CD4-positive, alpha-beta memory T cell (primary cell): ENCODE data around the gene ATP9A. TPM values are rescaled to one million over a fixed set of nuclear protein-coding genes. Genes with fewer than 3 reads are reported as not detected.
A peak's percentile ranks its signal among the peaks of the same experiment; 100 is the strongest.

Experiments used
- CTCF ChIA-PET: fragments of 350-600 bp; sonication (Branson Sonifier 250); formaldehyde crosslinking; loops from one replicate; lab custom pipeline; 2021; ENCODE audit warnings: inconsistent platforms; ENCODE audit not compliant: partially characterized antibody; lab: Charles Lee
- POLR2A ChIA-PET: fragments of 350-600 bp; sonication (Branson Sonifier 250); formaldehyde crosslinking; loops from one replicate; lab custom pipeline; 2021; ENCODE audit not compliant: partially characterized antibody; lab: Charles Lee
- DNase-seq, 5 donors: peaks; one replicate each; pipeline versions ENCODE4 v3.0.0 to v3.0.0-alpha.2; 2020 to 2022; ENCODE audit warnings: mixed read lengths in 1 of 5
- H3K27ac ChIP-seq: one replicate; pipeline ENCODE4 v1.7.0; 2013; ENCODE audit warnings: low read depth, low read length
- H3K27me3 ChIP-seq: 2 replicates; pipeline ENCODE4 v1.7.0; 2013; ENCODE audit warnings: mild to moderate bottlenecking, low read length, moderate library complexity; ENCODE audit not compliant: insufficient read depth
- H3K36me3 ChIP-seq: 2 replicates; pipeline ENCODE4 v1.7.0; 2013; ENCODE audit warnings: mild to moderate bottlenecking, low read length, moderate library complexity; ENCODE audit not compliant: insufficient read depth
- H3K4me1 ChIP-seq: 2 replicates; pipeline ENCODE4 v1.7.0; 2013; ENCODE audit warnings: mild to moderate bottlenecking, low read length, moderate library complexity; ENCODE audit not compliant: insufficient read depth
- H3K4me3 ChIP-seq, 2 donors: one replicate each; pipeline ENCODE4 v1.7.0; 2013; ENCODE audit warnings: low read length in 2 of 2, mild to moderate bottlenecking in 1 of 2
- H3K9me3 ChIP-seq, 2 donors: one replicate each; pipeline ENCODE4 v1.7.0; 2013; ENCODE audit warnings: low read length in 2 of 2, control low read depth in 1 of 2; ENCODE audit not compliant: control insufficient read depth in 1 of 2
- H3K27ac Mint-ChIP-seq, 7 donors: one replicate each; pipeline ENCODE4 v1.8.0; 2020 to 2021; ENCODE audit warnings: mixed read lengths in 7 of 7, mild to moderate bottlenecking in 6 of 7, inconsistent platforms in 3 of 7, moderate library complexity in 3 of 7
- H3K27me3 Mint-ChIP-seq, 2 donors: one replicate each; pipeline ENCODE4 v1.8.0; 2020 to 2021; ENCODE audit warnings: mixed read lengths in 2 of 2
- H3K36me3 Mint-ChIP-seq, 2 donors: one replicate each; pipeline ENCODE4 v1.8.0; 2020 to 2021; ENCODE audit warnings: mixed read lengths in 2 of 2, inconsistent platforms in 1 of 2, mild to moderate bottlenecking in 1 of 2
- H3K4me1 Mint-ChIP-seq, 4 donors: one replicate each; pipeline ENCODE4 v1.8.0; 2020 to 2021; ENCODE audit warnings: mixed read lengths in 4 of 4, mild to moderate bottlenecking in 1 of 4
- H3K4me3 Mint-ChIP-seq, 8 donors: one replicate each; pipeline ENCODE4 v1.8.0; 2020 to 2021; ENCODE audit warnings: mixed read lengths in 8 of 8, mild to moderate bottlenecking in 7 of 8, moderate library complexity in 6 of 8, inconsistent platforms in 3 of 8
- H3K9me3 Mint-ChIP-seq, 8 donors: one replicate each; pipeline ENCODE4 v1.8.0; 2020 to 2021; ENCODE audit warnings: mixed read lengths in 8 of 8, mild to moderate bottlenecking in 5 of 8, inconsistent platforms in 3 of 8, moderate library complexity in 1 of 8
- intact Hi-C: fragments of 100-400 bp; cut with micrococcal nuclease; formaldehyde crosslinking; loops from one replicate; pipeline ENCODE4 v1.15.1; 2023
- polyA plus RNA-seq, 2 donors: library from polyadenylated mRNA; unstranded; fragments of 300-500 nt; fragmentation: Illumina TruSeq; gene quantifications; one replicate each; pipeline ENCODE4 v1.2.3, GENCODE V29; 2021
- total RNA-seq, 2 experiments: library from RNA; stranded (reverse); gene quantifications; one replicate each; pipeline ENCODE4 v1.2.3, GENCODE V29; 2021

The ATP9A gene
- total and polyA plus RNA-seq, 4 experiments from 2014 or later = 0.14 to 1.0 (median 0.32) TPM

DNA sequence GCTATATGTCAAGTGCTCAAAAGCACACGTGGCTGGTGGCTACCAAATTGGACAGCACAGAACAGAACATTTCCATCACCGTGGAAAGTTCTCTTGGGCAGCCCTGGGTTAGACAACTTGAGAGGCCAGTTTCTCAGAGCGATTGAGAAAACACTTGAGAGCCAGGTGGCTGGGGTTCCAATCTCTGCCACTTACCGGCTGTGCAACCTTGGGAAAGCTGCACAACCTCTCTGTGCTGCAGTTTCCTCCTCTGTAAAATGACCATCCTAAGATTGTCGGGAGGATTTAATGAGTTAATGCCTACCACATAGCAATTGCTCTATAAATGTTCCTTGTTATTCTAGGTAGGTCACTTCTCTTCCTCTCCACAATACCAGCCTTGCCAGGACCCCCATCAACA lies 200.6 kb downstream of the ATP9A start:
- peaks cover 2 to 6% of the 10 kb centered on the region in 2 donors for H3K27me3 Mint-ChIP-seq
- CTCF ChIA-PET = interaction anchor here (0.8 to 1.0 kb wide), 2 partner anchors 27 to 182 kb away, joined by 3 read pairs; no protein-coding TSS in a partner anchor

GRCh38 chr20:51566594-51566993 lies 201.6 kb downstream of the ATP9A start:
- Histone ChIP-seq H3K4me1 (peaks cover 16% of the 10 kb centered on the region), H3K9me3 (no peaks in the 10 kb centered on the region), H3K27ac (no peak overlapping the region), H3K27me3 (peaks cover 10% of the 10 kb centered on the region), H3K4me3 (no peak overlapping the region), H3K36me3 (no peaks in the 10 kb centered on the region)
- intact Hi-C loops = no loop called here
- ChIA-PET POLR2A (no interaction called here), CTCF (interaction anchor here (0.8 to 1.1 kb wide), 3 partner anchors 17 to 181 kb away, joined by 3 read pairs; no protein-coding TSS in a partner anchor)
- no peak for DNase-seq
- H3K36me3 Mint-ChIP-seq = no peaks in the 10 kb centered on the region
- H3K27ac Mint-ChIP-seq = no peak overlapping the region
- peaks cover 5 to 8% of the 10 kb centered on the region in 2 donors for H3K27me3 Mint-ChIP-seq
- H3K4me1 Mint-ChIP-seq = peaks cover 2 to 23% (median 4%) of the 10 kb centered on the region in 4 donors
- H3K9me3 Mint-ChIP-seq = peaks cover 0 to 2% (median 0%) of the 10 kb centered on the region in 8 donors
- H3K4me3 Mint-ChIP-seq = no peak overlapping the region

More for the DNA sequence above, 200.6 kb downstream of the ATP9A start:
- Histone ChIP-seq H3K27me3 (peaks cover under 1% of the 10 kb centered on the region), H3K9me3 (no peaks in the 10 kb centered on the region), H3K27ac (no peak overlapping the region), H3K4me3 (no peak overlapping the region), H3K4me1 (peaks cover 6% of the 10 kb centered on the region), H3K36me3 (no peaks in the 10 kb centered on the region)
- Mint-ChIP-seq H3K4me3 (no peak overlapping the region), H3K27ac (no peak overlapping the region), H3K4me1 (peaks cover 0 to 13% (median 1%) of the 10 kb centered on the region in 4 donors), H3K9me3 (peaks cover 0 to 2% (median 0%) of the 10 kb centered on the region in 8 donors), H3K36me3 (no peaks in the 10 kb centered on the region)
- DNase-seq = no peak
- POLR2A ChIA-PET = no interaction called here
- intact Hi-C loops = no loop called here

DNA sequence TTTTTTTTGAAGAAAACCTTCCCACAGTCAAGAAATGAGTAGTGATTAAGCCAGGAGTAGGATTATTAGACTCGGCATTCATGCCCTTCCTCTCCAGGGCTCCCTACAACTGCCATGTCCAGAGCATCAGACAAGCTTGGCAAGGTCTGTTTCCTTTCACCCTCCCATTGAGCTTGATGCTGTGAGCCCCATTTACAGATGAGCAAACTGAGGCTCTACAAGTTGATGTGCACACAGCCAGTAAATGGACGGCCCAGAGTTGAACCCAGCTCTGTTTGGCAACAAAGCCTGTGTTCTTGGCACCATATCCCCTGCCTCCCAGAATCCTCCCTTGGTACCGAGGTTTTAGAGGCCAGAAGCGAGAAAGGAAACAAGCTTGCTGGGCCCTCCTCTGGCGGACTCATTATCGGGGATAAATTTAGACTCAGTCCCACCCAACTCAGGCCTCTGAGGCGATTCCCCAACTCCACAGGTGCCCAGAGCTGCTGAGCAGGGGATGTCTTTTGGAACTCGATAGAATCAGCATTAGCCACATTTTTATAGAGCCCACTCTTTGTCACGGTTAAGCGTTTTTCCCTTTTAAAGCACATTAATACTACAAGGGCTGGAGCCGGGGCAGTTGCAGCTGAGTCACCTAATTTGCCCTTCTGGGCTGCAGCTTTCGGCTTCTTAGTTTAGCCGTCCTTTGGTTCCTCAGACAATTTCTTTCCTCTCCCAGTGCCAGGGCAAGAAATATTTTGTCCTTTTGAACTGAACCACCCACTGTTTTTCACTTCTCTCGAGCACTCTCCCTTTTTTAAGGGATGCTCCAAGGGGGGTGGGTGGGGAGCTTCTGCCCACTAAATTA lies 202.7 kb downstream of the ATP9A start:
- H3K9me3 ChIP-seq = no peaks in the 10 kb centered on the region
- Mint-ChIP-seq H3K27me3 (peaks cover 14 to 16% of the 10 kb centered on the region in 2 donors), H3K36me3 (no peaks in the 10 kb centered on the region), H3K9me3 (peaks cover 0 to 2% (median 0%) of the 10 kb centered on the region in 8 donors), H3K4me3 (no peak overlapping the region), H3K27ac (no peak overlapping the region), H3K4me1 (peaks cover 8 to 34% (median 13%) of the 10 kb centered on the region in 4 donors)
- DNase-seq = no peak
- peaks cover 20% of the 10 kb centered on the region for H3K27me3 ChIP-seq
- POLR2A ChIA-PET = no interaction called here
- no peaks in the 10 kb centered on the region for H3K36me3 ChIP-seq
- intact Hi-C loops = no loop called here
- H3K27ac ChIP-seq = no peak overlapping the region
- CTCF ChIA-PET = interaction anchor here (1.2 to 4.1 kb wide), 2 partner anchors 11 to 179 kb away, joined by 3 to 18 read pairs; no protein-coding TSS in a partner anchor
- no peak overlapping the region for H3K4me3 ChIP-seq
- H3K4me1 ChIP-seq = peaks cover 27% of the 10 kb centered on the region

DNA sequence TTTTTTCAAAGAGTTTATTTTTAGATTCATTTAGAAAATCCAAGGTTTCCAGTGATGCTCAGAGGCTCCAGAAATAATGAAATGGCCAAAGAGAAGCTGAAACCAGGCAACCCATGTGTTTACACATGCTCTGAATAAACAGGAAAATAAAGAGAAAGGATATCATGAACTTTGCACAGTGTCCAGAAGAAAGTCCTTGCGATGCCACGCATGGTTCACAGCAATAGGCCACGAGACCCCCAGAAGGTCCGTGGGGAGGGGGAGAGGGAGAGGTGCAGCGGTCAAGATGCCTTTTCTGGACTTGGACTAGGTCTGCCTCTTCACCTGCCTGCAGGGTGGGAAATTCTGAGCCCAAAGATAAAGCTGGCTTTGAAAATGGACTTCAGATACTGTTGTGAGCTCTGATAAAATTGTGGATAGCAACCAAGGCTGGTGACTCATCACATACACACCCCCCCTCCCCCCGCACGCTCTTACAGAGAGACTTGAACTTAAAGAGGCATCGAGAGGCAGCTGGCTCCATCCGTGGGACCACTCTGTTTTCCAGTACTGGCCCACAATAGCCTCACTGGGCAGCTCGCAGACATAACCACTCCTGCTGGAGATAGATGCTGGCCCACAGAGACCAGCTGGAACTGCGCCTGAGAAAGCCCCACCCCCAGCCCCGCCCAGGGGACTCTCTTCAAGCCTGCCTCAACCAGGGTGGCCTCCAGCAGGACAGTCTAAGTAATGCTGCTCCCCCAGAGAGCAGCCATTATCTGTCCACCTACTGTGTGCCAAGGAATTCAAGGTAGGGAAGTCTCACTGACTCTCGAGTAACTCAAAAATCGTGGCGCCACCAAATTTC lies 204.5 kb downstream of the ATP9A start:
- no peaks in the 10 kb centered on the region for H3K9me3 ChIP-seq
- Mint-ChIP-seq H3K9me3 (no peaks in the 10 kb centered on the region), H3K36me3 (no peaks in the 10 kb centered on the region), H3K27ac (no peak overlapping the region), H3K4me3 (peak overlapping the region in 3 of 8 donors; percentile 3 to 69 (median 62)), H3K4me1 (peaks cover 8 to 45% (median 14%) of the 10 kb centered on the region in 4 donors), H3K27me3 (peaks cover 28 to 33% of the 10 kb centered on the region in 2 donors)
- H3K27ac ChIP-seq = no peak overlapping the region
- H3K36me3 ChIP-seq = no peaks in the 10 kb centered on the region
- intact Hi-C loops = loop anchor here (2.0 kb wide), 1 partner anchor 35 kb away; no protein-coding TSS in a partner anchor
- peaks cover 28% of the 10 kb centered on the region for H3K4me1 ChIP-seq
- DNase-seq = peak in 1 of 5 donors; percentile 48
- ChIA-PET POLR2A (interaction anchor here (1.0 to 2.2 kb wide), 5 partner anchors 9 to 177 kb away, joined by 3 to 6 read pairs (median 3); no protein-coding TSS in a partner anchor), CTCF (interaction anchor here (1.0 to 4.1 kb wide), 4 partner anchors 62 to 185 kb away, joined by 3 to 18 read pairs (median 4); no protein-coding TSS in a partner anchor)
- H3K4me3 ChIP-seq = no peak overlapping the region
- peaks cover 36% of the 10 kb centered on the region for H3K27me3 ChIP-seq

DNA sequence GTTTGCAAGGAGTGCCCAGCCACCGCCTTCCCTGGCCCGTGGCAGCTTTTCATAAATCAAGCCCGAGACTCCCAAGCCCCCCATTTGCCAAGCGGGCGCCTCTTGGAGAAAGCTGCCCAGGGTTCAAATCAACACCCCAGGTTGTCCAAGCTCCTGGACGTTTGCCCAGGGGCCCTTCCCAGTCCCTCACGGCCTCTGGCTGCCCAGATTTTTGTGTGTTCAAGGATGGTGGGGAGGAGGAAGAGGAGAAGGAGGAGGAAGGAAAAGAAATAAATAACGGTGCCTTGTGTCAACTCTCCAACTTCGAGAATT lies 205.1 kb downstream of the ATP9A start:
- Histone ChIP-seq H3K4me1 (peaks cover 28% of the 10 kb centered on the region), H3K4me3 (peak overlapping the region in 1 of 2 donors; percentile 44), H3K9me3 (no peaks in the 10 kb centered on the region), H3K36me3 (no peaks in the 10 kb centered on the region), H3K27ac (no peak overlapping the region), H3K27me3 (peaks cover 42% of the 10 kb centered on the region)
- no peaks in the 10 kb centered on the region for H3K36me3 Mint-ChIP-seq
- no peak for DNase-seq
- H3K27me3 Mint-ChIP-seq = peaks cover 29 to 33% of the 10 kb centered on the region in 2 donors
- intact Hi-C loops = loop anchor here (2.0 kb wide), 1 partner anchor 34 kb away; no protein-coding TSS in a partner anchor
- no peaks in the 10 kb centered on the region for H3K9me3 Mint-ChIP-seq
- peak overlapping the region in 7 of 8 donors; percentile 21 to 77 (median 61) for H3K4me3 Mint-ChIP-seq
- H3K4me1 Mint-ChIP-seq = peaks cover 8 to 45% (median 14%) of the 10 kb centered on the region in 4 donors
- POLR2A ChIA-PET = interaction anchor here (1.0 to 2.2 kb wide), 5 partner anchors 10 to 177 kb away, joined by 3 to 6 read pairs (median 3); no protein-coding TSS in a partner anchor
- H3K27ac Mint-ChIP-seq = no peak overlapping the region
- CTCF ChIA-PET = interaction anchor here (0.8 to 4.1 kb wide), 7 partner anchors 46 to 190 kb away, joined by 3 to 18 read pairs (median 3); no protein-coding TSS in a partner anchor

DNA sequence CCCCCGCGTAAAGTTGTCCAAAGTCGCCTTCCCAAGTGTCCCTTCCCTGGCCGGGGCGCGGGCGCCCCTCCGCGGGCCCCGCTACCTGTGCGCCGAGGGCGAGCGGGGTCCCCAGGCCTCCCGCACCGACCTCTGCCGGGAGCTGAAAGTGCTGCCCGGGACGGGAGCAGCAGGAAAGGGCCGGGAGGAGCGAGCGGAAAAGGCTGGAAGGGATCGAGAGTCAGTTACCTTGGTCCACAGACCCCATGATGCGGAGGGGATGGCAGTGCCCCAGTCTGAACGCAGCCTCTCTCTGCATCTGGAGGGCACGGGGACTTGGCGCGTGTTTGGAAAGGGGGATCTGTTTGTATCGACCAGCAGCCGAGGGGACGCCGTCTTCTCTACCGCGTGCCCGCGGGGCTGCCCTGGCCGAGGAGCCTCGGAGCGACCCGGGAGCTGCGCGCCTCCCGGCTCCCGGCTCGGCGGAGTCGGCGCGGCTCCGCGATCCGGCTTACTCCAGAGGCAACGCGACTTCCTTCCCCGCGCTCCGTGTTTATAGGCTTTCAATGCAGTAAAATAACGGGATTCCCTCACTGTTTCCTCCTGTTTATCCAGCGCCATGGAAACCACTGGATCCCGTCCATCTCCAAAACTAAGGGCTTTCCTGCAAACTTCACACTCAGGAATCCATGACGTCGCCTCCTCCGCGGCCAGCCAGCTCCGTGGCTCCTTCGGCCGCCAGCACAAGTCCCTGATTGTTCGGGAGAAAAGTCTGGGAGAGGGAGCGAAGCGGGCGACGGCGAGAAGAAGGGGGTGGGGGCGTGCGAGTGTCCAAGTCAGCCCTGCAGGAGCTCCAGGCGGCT lies 205.6 kb downstream of the ATP9A start:
- CTCF ChIA-PET = interaction anchor here (0.8 to 4.1 kb wide), 8 partner anchors 46 to 189 kb away, joined by 3 to 18 read pairs (median 3); no protein-coding TSS in a partner anchor
- Histone ChIP-seq H3K4me1 (peaks cover 28% of the 10 kb centered on the region), H3K27ac (no peak overlapping the region), H3K27me3 (peaks cover 45% of the 10 kb centered on the region), H3K9me3 (no peaks in the 10 kb centered on the region), H3K36me3 (no peaks in the 10 kb centered on the region), H3K4me3 (peak overlapping the region; percentile 15 to 44)
- Mint-ChIP-seq H3K4me1 (peaks cover 8 to 45% (median 14%) of the 10 kb centered on the region in 4 donors), H3K27ac (no peak overlapping the region), H3K9me3 (no peaks in the 10 kb centered on the region), H3K4me3 (peak overlapping the region; percentile 69 to 83 (median 73)), H3K36me3 (no peaks in the 10 kb centered on the region), H3K27me3 (peaks cover 33 to 35% of the 10 kb centered on the region in 2 donors)
- POLR2A ChIA-PET = interaction anchor here (1.0 to 2.2 kb wide), 4 partner anchors 21 to 176 kb away, joined by 3 to 6 read pairs (median 4); no protein-coding TSS in a partner anchor
- DNase-seq = peak in 3 of 5 donors; percentile 6 to 34 (median 21)
- intact Hi-C loops = loop anchor here (1.0 to 2.0 kb wide), 2 partner anchors 34 to 176 kb away; no protein-coding TSS in a partner anchor
